K562 (cell line): ENCODE measurements around the gene EVI5L.

Experiments
- C11orf30 ChIP-seq: fragments of 450-650 bp; IDR thresholded peaks from 2 replicates; pipeline ENCODE4 v1.6.1; 2016; ENCODE audit warnings: low read depth, mild to moderate bottlenecking
- IFI16 ChIP-seq: fragments of 250-450 bp; sonication (Bioruptor Pico); IDR thresholded peaks from 2 replicates; pipeline ENCODE4 v2.1.2; 2022; ENCODE audit warnings: mild to moderate bottlenecking, inconsistent platforms
- MEF2D ChIP-seq: conservative IDR thresholded peaks from 2 replicates; pipeline ENCODE4 v1.6.1; 2016; ENCODE audit warnings: low read depth, missing genetic modification characterization, missing compliant biosample characterization
- POLR2A ChIP-seq: fragments of 450-650 bp; conservative IDR thresholded peaks from 2 replicates; pipeline ENCODE4 v1.6.1; 2016
- RBFOX2 ChIP-seq: fragments of 200-400 bp; formaldehyde crosslinking; IDR thresholded peaks from 2 replicates; pipeline ENCODE4 v1.6.1; 2017; ENCODE audit warnings: low read depth, mild to moderate bottlenecking, low read length, moderate library complexity
- SPI1 ChIP-seq: IDR thresholded peaks from 2 replicates; pipeline ENCODE4 v1.6.1; 2011; ENCODE audit warnings: low read depth, low read length, control low read depth, borderline replicate concordance
- ZNF146 ChIP-seq: IDR thresholded peaks from one replicate; pipeline ENCODE4 v1.6.1; 2018; ENCODE audit warnings: missing compliant biosample characterization; ENCODE audit not compliant: unreplicated experiment
- ZNF24 ChIP-seq: fragments of 450-650 bp; IDR thresholded peaks from 2 replicates; pipeline ENCODE4 v1.6.1; 2016
- TF ChIP-seq, protein P1 (sequence below): sonication (generic); formaldehyde crosslinking; IDR thresholded peaks from 2 replicates; pipeline ENCODE4 v1.8.0; 2022; ENCODE audit warnings: missing genetic modification reagents, mild to moderate bottlenecking, borderline replicate concordance
- TF ChIP-seq, protein P2 (sequence below), 3 experiments: IDR thresholded peaks in 2 of 3; conservative IDR thresholded peaks in 1 of 3; 2 replicates each; pipeline ENCODE4 v1.5.1; 2011 to 2012; ENCODE audit warnings: low read length in 3 of 3, mild to moderate bottlenecking in 3 of 3, control low read depth in 2 of 3, improper control_type of control experiment in 1 of 3, inconsistent platforms in 1 of 3, low read depth in 1 of 3, mixed read lengths in 1 of 3, moderate library complexity in 1 of 3; ENCODE audit not compliant: insufficient read depth in 2 of 3
- TF ChIP-seq, protein P3 (sequence below): sonication (generic); formaldehyde crosslinking; IDR thresholded peaks from 2 replicates; pipeline ENCODE4 v1.5.0; 2020; ENCODE audit warnings: missing genetic modification reagents

DNA sequence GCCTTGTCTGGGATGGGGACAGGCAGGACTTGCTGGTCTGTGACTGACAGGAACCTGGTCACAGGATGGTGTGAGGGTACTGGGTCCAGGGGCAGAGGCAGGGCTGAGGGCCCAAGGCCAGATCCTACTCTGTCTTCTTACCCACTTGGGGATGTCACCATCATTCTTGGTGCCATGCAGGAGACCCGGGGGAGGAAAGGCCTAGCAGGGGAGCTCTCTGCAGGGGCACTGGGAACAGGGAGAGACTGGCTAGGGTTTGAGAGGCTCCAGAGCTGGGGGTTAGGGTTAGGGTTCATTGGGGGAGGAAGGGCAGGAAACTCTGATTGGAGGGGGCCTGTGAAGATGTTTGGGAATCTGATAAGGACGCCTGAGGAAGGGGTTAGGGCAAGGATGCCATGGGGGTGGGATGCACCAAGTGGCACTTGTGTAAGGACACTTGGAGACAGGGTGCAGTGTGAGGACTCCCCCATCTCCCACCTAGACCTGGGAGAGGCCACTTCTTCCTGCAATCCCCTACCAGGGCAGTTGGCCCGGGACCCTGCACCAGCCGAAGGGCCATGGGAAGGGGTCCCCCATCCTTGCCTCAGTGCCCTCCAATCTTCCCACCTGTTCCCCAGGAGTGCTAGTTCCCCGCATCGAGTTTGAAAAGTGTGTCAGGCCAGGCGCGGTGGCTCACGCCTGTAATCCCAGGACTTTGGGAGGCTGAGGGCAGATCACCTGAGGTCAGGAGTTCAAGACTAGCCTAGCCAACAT lies 37.2 kb downstream of the EVI5L start:
- TF ChIP-seq, protein P1, sequence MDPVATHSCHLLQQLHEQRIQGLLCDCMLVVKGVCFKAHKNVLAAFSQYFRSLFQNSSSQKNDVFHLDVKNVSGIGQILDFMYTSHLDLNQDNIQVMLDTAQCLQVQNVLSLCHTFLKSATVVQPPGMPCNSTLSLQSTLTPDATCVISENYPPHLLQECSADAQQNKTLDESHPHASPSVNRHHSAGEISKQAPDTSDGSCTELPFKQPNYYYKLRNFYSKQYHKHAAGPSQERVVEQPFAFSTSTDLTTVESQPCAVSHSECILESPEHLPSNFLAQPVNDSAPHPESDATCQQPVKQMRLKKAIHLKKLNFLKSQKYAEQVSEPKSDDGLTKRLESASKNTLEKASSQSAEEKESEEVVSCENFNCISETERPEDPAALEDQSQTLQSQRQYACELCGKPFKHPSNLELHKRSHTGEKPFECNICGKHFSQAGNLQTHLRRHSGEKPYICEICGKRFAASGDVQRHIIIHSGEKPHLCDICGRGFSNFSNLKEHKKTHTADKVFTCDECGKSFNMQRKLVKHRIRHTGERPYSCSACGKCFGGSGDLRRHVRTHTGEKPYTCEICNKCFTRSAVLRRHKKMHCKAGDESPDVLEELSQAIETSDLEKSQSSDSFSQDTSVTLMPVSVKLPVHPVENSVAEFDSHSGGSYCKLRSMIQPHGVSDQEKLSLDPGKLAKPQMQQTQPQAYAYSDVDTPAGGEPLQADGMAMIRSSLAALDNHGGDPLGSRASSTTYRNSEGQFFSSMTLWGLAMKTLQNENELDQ: no peak
- TF ChIP-seq, protein P2, sequence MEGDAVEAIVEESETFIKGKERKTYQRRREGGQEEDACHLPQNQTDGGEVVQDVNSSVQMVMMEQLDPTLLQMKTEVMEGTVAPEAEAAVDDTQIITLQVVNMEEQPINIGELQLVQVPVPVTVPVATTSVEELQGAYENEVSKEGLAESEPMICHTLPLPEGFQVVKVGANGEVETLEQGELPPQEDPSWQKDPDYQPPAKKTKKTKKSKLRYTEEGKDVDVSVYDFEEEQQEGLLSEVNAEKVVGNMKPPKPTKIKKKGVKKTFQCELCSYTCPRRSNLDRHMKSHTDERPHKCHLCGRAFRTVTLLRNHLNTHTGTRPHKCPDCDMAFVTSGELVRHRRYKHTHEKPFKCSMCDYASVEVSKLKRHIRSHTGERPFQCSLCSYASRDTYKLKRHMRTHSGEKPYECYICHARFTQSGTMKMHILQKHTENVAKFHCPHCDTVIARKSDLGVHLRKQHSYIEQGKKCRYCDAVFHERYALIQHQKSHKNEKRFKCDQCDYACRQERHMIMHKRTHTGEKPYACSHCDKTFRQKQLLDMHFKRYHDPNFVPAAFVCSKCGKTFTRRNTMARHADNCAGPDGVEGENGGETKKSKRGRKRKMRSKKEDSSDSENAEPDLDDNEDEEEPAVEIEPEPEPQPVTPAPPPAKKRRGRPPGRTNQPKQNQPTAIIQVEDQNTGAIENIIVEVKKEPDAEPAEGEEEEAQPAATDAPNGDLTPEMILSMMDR (IDR thresholded peaks at IDR 0.05 in 2 of 3, conservative IDR thresholded peaks at IDR 0.05 in 1 of 3; ENCODE audit: insufficient read depth in 2 of 3, low read depth in 1 of 3, low read length in 3 of 3): no peak
- no peak for TF ChIP-seq MEF2D
- no peak for TF ChIP-seq IFI16 (CRISPR knock-in tag)
- TF ChIP-seq ZNF24: no peak
- no peak for TF ChIP-seq ZNF146
- no peak for TF ChIP-seq POLR2A
- TF ChIP-seq SPI1: no peak
- TF ChIP-seq C11orf30: no peak
- TF ChIP-seq, protein P3, sequence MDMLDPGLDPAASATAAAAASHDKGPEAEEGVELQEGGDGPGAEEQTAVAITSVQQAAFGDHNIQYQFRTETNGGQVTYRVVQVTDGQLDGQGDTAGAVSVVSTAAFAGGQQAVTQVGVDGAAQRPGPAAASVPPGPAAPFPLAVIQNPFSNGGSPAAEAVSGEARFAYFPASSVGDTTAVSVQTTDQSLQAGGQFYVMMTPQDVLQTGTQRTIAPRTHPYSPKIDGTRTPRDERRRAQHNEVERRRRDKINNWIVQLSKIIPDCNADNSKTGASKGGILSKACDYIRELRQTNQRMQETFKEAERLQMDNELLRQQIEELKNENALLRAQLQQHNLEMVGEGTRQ (CRISPR knock-in tag): no peak
- TF ChIP-seq RBFOX2: no peak
